ENCODE results near the gene FCGR2B. TPM values are rescaled to one million over a fixed set of nuclear protein-coding genes. Genes with fewer than 3 reads are reported as not detected.

The FCGR2B gene
- total RNA-seq, 2 donors from 2014 or later = not detected

DNA sequence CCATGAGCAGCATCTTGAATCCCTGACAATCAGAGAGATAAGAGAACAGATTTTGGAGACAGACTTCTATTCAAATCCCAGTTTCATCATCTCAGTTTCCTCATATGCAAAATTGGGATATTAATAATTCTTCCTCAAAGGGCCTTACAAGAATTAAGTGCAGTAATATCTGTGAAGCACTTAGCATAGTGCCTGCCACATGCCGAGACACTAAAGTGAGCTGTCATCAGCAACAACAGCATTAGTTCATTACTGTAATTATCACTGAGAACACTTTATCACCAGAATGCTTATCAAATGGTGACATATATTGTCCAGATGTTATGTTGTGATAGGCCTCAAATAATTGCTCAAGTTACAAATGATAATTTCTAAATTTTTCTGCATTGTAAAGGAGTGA is 57.5 kb downstream of the FCGR2B start:
- no peak overlapping the region for H3K4me3 Mint-ChIP-seq
- H3K36me3 Mint-ChIP-seq (ENCODE audit: low read depth) = no peaks in the 10 kb centered on the region
- no peaks in the 10 kb centered on the region for H3K36me3 ChIP-seq (ENCODE audit: control insufficient read depth, insufficient read depth, low read length)
- H3K27ac ChIP-seq (ENCODE audit: low read depth, low read length) = no peak overlapping the region
- whole genome bisulfite sequencing, 2 experiments (ENCODE audit: insufficient coverage in 1 of 2, insufficient read length in 1 of 2) = 80 to 95% methylated on average over 1 of the region's 1 CpG
- peaks cover 74% of the 10 kb centered on the region for H3K27me3 ChIP-seq (ENCODE audit: control insufficient read depth, insufficient read depth, low read length, poor library complexity, severe bottlenecking)
- peaks cover 73% of the 10 kb centered on the region for H3K27me3 Mint-ChIP-seq (ENCODE audit: insufficient read depth)
- no peak overlapping the region for H3K9ac ChIP-seq (ENCODE audit: extremely low read depth, low read length, poor library complexity, severe bottlenecking)
- no peaks in the 10 kb centered on the region for H3K9me3 Mint-ChIP-seq
- H3K27ac Mint-ChIP-seq = no peak overlapping the region
- no peak for DNase-seq
- H3K4me1 ChIP-seq (ENCODE audit: control insufficient read depth, insufficient read depth, low read length) = no peaks in the 10 kb centered on the region
- no peaks in the 10 kb centered on the region for H3K9me3 ChIP-seq (ENCODE audit: control insufficient read depth, low read length)
- no peak overlapping the region for H3K4me3 ChIP-seq (ENCODE audit: low read length)
- peaks cover under 1% of the 10 kb centered on the region for H3K4me1 Mint-ChIP-seq
- TF ChIP-seq, protein P1, sequence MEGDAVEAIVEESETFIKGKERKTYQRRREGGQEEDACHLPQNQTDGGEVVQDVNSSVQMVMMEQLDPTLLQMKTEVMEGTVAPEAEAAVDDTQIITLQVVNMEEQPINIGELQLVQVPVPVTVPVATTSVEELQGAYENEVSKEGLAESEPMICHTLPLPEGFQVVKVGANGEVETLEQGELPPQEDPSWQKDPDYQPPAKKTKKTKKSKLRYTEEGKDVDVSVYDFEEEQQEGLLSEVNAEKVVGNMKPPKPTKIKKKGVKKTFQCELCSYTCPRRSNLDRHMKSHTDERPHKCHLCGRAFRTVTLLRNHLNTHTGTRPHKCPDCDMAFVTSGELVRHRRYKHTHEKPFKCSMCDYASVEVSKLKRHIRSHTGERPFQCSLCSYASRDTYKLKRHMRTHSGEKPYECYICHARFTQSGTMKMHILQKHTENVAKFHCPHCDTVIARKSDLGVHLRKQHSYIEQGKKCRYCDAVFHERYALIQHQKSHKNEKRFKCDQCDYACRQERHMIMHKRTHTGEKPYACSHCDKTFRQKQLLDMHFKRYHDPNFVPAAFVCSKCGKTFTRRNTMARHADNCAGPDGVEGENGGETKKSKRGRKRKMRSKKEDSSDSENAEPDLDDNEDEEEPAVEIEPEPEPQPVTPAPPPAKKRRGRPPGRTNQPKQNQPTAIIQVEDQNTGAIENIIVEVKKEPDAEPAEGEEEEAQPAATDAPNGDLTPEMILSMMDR (conservative IDR thresholded peaks at IDR 0.05) = no peak

DNA sequence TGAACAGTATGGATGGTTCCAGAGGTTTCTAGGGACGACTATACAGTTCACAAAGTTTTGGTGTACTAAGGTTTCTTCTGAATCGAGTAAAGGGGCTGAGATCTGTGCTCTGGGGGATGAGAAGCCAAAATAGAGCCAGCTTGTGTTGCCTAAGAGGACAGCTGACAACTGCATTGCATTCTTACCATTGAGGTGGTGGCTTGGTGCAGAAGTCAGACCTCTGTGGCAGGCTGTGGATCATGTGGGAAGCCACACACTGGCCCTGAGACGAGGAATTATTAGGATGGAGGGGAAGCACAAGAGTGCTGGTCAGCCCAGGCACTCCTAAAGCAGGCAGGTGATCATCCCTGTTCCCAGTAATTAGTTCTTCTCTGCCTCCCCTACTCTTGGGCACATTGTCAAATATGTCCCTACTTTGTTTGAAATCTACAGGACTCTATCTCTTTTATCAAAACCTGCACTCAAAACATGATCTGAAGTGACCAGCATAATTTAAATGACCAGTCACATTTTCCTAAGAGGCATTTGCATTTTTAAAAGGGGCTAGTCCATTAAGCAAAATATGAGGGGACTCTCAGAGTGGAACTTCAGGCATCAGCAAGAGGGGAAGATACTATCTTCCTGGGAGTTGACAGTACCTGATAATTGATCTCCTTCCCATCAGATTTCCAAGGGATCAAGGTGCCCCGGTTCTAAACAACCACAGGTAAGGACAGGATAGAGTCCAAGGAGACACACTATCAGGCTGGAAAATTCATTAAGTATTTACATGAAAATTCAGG is 58.2 kb downstream of the FCGR2B start, which contains the start of gene FCRLB:
Gene FCRLB (plus strand): TSS at position 589 of the 782 bp plus-strand sequence. CDS start 1,129 bp downstream, outside the sequence.
- no peaks in the 10 kb centered on the region for H3K4me1 ChIP-seq (ENCODE audit: control insufficient read depth, insufficient read depth, low read length)
- H3K9me3 Mint-ChIP-seq = no peaks in the 10 kb centered on the region
- no peak within 1 kb of the TSS for H3K9ac ChIP-seq (ENCODE audit: extremely low read depth, low read length, poor library complexity, severe bottlenecking)
- H3K4me3 ChIP-seq (ENCODE audit: low read length) = no peak within 1 kb of the TSS
- H3K27me3 ChIP-seq (ENCODE audit: control insufficient read depth, insufficient read depth, low read length, poor library complexity, severe bottlenecking) = peaks cover 74% of the 10 kb centered on the region
- no peak within 1 kb of the TSS for H3K4me3 Mint-ChIP-seq
- H3K27ac Mint-ChIP-seq = no peak within 1 kb of the TSS
- no peak within 1 kb of the TSS for H3K27ac ChIP-seq (ENCODE audit: low read depth, low read length)
- H3K9me3 ChIP-seq (ENCODE audit: control insufficient read depth, low read length) = no peaks in the 10 kb centered on the region
- H3K36me3 Mint-ChIP-seq (ENCODE audit: low read depth) = no peaks in the 10 kb centered on the region
- TF ChIP-seq, protein P1 (conservative IDR thresholded peaks at IDR 0.05) = no peak
- H3K27me3 Mint-ChIP-seq (ENCODE audit: insufficient read depth) = peaks cover 73% of the 10 kb centered on the region
- peaks cover 6% of the 10 kb centered on the region for H3K4me1 Mint-ChIP-seq
- WGBS, 2 experiments (ENCODE audit: insufficient coverage in 1 of 2, insufficient read length in 1 of 2) = 87 to 90% methylated on average over 3 to 4 of the region's 4 CpGs
- DNase-seq = no peak
- no peaks in the 10 kb centered on the region for H3K36me3 ChIP-seq (ENCODE audit: control insufficient read depth, insufficient read depth, low read length)

DNA sequence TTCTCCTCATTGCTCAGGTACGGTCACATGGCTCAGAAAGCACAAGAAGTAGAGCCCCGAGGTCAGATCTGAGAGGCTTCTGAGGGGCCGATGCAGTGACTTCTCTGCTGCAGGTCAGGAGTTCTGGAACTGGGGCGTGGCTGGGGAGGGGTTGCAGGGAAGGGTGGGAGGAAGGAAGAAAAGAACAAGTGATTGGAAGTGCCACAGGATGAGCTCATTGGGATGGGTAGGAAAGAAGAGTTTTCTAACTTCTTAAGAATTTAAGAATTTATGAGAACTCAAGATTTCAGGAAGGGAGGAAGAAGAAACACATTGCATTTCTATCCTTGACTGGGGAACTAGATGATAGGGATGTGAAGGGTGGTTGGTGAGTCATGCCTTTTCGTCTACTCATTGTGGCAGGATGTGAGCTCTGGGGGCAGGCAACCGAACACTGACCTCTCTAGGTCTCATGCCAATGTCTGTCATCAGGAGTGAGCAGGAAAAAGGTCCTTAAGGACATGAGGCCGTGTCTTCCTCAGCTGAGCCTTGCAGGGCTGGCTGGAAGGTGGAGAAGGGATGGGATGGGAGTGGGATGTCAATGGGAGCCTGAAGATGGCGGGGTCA is 58.9 kb downstream of the FCGR2B start:
- WGBS, 2 experiments (ENCODE audit: insufficient coverage in 1 of 2, insufficient read length in 1 of 2) = 59 to 60% methylated on average over 7 to 8 of the region's 8 CpGs
- no peaks in the 10 kb centered on the region for H3K9me3 ChIP-seq (ENCODE audit: control insufficient read depth, low read length)
- Mint-ChIP-seq H3K27me3 (ENCODE audit: insufficient read depth) (peaks cover 73% of the 10 kb centered on the region), H3K9me3 (no peaks in the 10 kb centered on the region), H3K4me3 (no peak overlapping the region), H3K27ac (no peak overlapping the region), H3K36me3 (ENCODE audit: low read depth) (no peaks in the 10 kb centered on the region), H3K4me1 (peaks cover 6% of the 10 kb centered on the region)
- no peaks in the 10 kb centered on the region for H3K36me3 ChIP-seq (ENCODE audit: control insufficient read depth, insufficient read depth, low read length)
- TF ChIP-seq, protein P1 (conservative IDR thresholded peaks at IDR 0.05) = no peak
- peaks cover 71% of the 10 kb centered on the region for H3K27me3 ChIP-seq (ENCODE audit: control insufficient read depth, insufficient read depth, low read length, poor library complexity, severe bottlenecking)
- no peaks in the 10 kb centered on the region for H3K4me1 ChIP-seq (ENCODE audit: control insufficient read depth, insufficient read depth, low read length)
- no peak for DNase-seq
- no peak overlapping the region for H3K27ac ChIP-seq (ENCODE audit: low read depth, low read length)
- no peak overlapping the region for H3K9ac ChIP-seq (ENCODE audit: extremely low read depth, low read length, poor library complexity, severe bottlenecking)
- no peak overlapping the region for H3K4me3 ChIP-seq (ENCODE audit: low read length)
